Natural killer cell treated with Interleukin-12 subunit alpha and Interleukin-12 subunit beta and Interleukin-15 and Interleukin-18, amount 100 ng/mL, for 72 hours (primary cell): ENCODE results near the gene C2CD2L. TPM values are rescaled to one million over a fixed set of nuclear protein-coding genes. Genes with fewer than 3 reads are reported as not detected.
"Not testable (repeated sequence)": the region's sequence is repeated elsewhere in the genome, so short reads cannot be mapped to it uniquely, and the experiment has no call there.

Experiments used
- ATAC-seq, 2 donors: fragments of 150-1000 bp; cut with Tn5 transposase in 1 of 2; sonication (Bioruptor Pico), chemical (Tn5 transposase) in 1 of 2; 2 replicates each; pipeline ENCODE4 v1.10.0; 2021
- DNase-seq: peaks from one replicate; pipeline ENCODE4 v3.0.0; 2022; ENCODE audit warnings: low spot score
- H3K27ac Mint-ChIP-seq, 2 donors: 1 replicate in 1 of 2; 2 replicates in 1 of 2; pipeline ENCODE4 v1.8.0; 2022; ENCODE audit warnings: mixed read lengths in 2 of 2, mild to moderate bottlenecking in 1 of 2, moderate library complexity in 1 of 2
- H3K27me3 Mint-ChIP-seq, 2 donors: 1 replicate in 1 of 2; 2 replicates in 1 of 2; pipeline ENCODE4 v1.8.0; 2022; ENCODE audit warnings: mixed read lengths in 2 of 2
- H3K36me3 Mint-ChIP-seq: one replicate; pipeline ENCODE4 v1.8.0; 2022; ENCODE audit warnings: mixed read lengths
- H3K4me1 Mint-ChIP-seq, 2 donors: 1 replicate in 1 of 2; 2 replicates in 1 of 2; pipeline ENCODE4 v1.8.0; 2022; ENCODE audit warnings: low read depth in 2 of 2, mixed read lengths in 2 of 2, mild to moderate bottlenecking in 1 of 2
- H3K4me3 Mint-ChIP-seq: one replicate; pipeline ENCODE4 v1.8.0; 2022; ENCODE audit warnings: mixed read lengths
- H3K9me3 Mint-ChIP-seq: 2 replicates; pipeline ENCODE4 v1.8.0; 2022; ENCODE audit warnings: mixed read lengths
- total RNA-seq, 2 donors: library from RNA; stranded (reverse); gene quantifications; one replicate each; pipeline ENCODE4 v1.2.3, GENCODE V29; 2022

C2CD2L gene
- total RNA-seq = 10 to 100 TPM; 37.9 to 58.4 TPM

DNA sequence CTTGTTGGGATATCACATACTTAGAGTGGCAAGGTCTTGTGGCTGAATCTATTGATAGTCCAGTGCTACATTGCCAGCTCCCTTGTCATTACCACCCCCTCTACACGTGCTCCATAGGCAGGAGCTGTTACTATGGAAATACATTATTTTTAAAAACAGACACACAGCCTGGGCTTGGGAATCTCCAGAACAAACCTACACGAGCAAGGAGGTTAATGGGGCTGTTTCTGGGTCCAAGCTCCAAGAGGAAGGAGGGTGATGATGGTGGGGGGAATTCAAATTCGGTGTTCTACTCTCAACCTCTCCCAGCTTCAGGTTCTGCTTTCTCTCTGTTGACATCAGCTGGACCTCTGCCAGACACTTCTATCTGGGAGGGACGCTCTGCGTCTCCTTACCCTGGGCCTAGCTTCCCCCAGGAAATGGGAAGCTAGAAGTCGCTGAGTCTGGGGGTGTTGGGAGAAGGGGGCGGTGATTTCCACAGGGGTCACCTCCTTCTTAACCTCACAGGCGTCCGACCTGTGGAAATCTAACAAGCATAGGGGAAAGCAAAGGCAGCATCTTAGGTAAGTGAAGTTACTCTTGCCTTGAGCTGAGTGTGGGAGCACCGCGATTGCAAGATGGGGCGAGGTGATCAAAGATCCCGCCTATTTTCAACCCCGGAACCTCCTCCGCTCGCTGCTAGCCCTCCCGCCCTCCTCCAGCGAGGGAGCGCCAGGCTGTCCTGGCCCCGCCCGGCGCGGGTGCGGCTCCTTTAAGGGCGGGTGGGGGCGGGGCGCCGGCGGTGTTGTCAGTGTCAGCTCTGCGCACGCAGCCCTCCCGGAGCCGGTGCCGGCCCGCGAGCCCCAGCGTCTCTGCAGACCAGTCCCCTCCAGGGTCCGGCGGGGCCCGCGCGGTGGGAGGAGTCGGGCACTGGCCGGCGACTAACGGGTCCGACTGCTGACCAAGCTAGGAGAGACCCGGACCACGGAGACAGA lies at the start of gene C2CD2L:
Gene C2CD2L, plus strand, starts transcription at position 781 of the 974 bp plus-strand sequence. CDS start 398 bp downstream, outside the sequence.
- ATAC-seq = peak; percentile 96 to 98
- peaks cover 39 to 46% of the 10 kb centered on the region in 2 donors for H3K4me1 Mint-ChIP-seq
- H3K27me3 Mint-ChIP-seq = no peaks in the 10 kb centered on the region

DNA sequence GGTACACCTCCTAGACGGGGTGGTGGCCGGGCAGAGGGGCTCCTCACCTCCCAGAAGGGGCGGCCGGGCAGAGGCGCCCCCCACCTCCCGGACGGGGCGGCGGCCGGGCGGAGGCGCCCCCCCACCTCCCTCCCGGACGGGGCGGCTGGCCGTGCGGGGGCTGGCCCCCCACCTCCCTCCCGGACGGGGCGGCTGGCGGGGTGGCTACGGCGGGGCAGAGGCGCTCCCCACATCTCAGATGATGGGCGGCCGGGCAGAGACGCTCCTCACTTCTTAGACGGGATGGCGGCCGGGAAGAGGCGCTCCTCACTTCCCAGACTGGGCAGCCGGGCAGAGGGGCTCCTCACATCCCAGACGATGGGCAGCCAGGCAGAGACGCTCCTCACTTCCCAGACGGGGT lies 48.0 kb upstream of the C2CD2L start:
- peak overlapping the region in 1 of 2 donors; percentile 95 for H3K27ac Mint-ChIP-seq
- DNase-seq = not testable (repeated sequence)

More for the DNA sequence above, at the start of gene C2CD2L:
- H3K4me3 Mint-ChIP-seq = peak within 1 kb of the TSS; percentile 97
- peak within 1 kb of the TSS; percentile 81 to 91 for H3K27ac Mint-ChIP-seq
- H3K9me3 Mint-ChIP-seq = no peaks in the 10 kb centered on the region
- DNase-seq = peak; percentile 94
- peaks cover 6% of the 10 kb centered on the region for H3K36me3 Mint-ChIP-seq

DNA sequence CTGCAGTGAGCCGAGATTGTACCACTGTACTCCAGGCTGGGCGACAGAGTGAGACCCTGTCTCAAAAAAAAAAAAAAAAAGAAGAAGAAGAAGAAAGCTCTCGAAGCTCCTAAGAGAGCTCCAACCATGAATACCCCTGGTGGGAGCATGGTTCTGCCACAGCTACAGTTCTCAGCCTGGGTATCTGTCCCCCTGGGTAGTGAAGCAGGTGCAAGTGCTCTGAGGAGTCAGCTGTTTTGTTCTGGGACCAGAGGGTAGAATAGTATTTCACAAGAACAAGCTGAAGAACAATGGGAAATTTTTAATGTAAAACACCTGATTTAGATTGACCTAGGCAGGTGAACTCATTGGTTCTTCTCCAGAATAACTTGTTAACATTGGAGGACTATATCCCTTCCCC lies 45.9 kb upstream of the C2CD2L start:
- Mint-ChIP-seq H3K27me3 (no peaks in the 10 kb centered on the region), H3K36me3 (no peaks in the 10 kb centered on the region), H3K4me1 (peaks cover 17 to 30% of the 10 kb centered on the region in 2 donors), H3K4me3 (no peak overlapping the region), H3K27ac (no peak overlapping the region), H3K9me3 (no peaks in the 10 kb centered on the region)
- DNase-seq = no peak
- ATAC-seq = no peak

More for the DNA sequence above, 48.0 kb upstream of the C2CD2L start:
- H3K9me3 Mint-ChIP-seq, ATAC-seq, H3K27me3 Mint-ChIP-seq, H3K36me3 Mint-ChIP-seq, H3K4me3 Mint-ChIP-seq: not testable (repeated sequence)
- H3K4me1 Mint-ChIP-seq = peaks cover 24 to 30% of the 10 kb centered on the region in 2 donors

DNA sequence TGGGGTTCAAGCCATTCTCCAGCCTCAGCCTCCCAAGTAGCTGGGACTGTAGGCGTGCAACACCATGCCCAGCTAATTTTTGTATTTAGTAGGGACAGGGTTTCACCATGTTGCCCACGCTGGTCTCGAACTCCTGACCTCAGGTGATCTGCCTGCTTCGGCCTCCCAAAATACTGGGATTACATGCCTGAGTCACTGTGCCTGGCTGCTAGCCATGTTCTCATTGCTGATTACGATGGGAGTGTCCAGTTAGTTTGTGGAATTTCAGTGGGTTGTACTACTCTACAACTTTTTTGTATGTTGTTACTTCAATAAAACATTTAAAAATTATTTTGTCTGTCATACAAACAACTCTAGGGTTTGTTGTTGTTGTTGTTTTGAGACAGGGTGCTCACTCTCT lies 44.4 kb upstream of the C2CD2L start:
- Mint-ChIP-seq H3K27ac (no peak overlapping the region), H3K4me1 (peaks cover 23 to 35% of the 10 kb centered on the region in 2 donors), H3K27me3 (no peaks in the 10 kb centered on the region)

DNA sequence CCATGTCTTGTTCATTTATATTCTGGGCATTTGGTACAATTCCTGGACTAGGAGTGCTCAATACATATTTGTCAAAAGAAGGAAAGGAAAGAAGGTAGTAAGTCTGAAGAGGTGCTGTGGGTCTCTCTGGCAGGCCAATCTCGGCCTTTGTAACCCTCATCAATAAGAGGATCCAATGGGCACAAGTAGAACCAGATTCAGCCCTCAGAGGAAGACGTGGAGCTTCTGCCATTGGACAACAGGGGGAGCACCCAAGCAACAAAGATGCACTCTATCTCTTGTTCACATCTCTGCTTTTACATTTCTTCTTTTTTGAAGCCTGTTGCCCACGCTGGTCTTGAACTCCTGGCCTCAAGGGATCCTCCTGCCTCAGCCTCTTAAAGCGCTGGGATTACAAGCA lies 41.8 kb upstream of the C2CD2L start:
- H3K4me3 Mint-ChIP-seq = peak overlapping the region; percentile 28
- ATAC-seq (no peak), DNase-seq (no peak)
- H3K9me3 Mint-ChIP-seq = no peaks in the 10 kb centered on the region
- peak overlapping the region; percentile 54 to 96 for H3K27ac Mint-ChIP-seq
- peaks cover 4% of the 10 kb centered on the region for H3K36me3 Mint-ChIP-seq
- peaks cover 24 to 39% of the 10 kb centered on the region in 2 donors for H3K4me1 Mint-ChIP-seq
- no peaks in the 10 kb centered on the region for H3K27me3 Mint-ChIP-seq

More for the DNA sequence above, 44.4 kb upstream of the C2CD2L start:
- no peak for DNase-seq
- no peak for ATAC-seq
- Mint-ChIP-seq H3K9me3 (no peaks in the 10 kb centered on the region), H3K4me3 (no peak overlapping the region), H3K36me3 (no peaks in the 10 kb centered on the region)

DNA sequence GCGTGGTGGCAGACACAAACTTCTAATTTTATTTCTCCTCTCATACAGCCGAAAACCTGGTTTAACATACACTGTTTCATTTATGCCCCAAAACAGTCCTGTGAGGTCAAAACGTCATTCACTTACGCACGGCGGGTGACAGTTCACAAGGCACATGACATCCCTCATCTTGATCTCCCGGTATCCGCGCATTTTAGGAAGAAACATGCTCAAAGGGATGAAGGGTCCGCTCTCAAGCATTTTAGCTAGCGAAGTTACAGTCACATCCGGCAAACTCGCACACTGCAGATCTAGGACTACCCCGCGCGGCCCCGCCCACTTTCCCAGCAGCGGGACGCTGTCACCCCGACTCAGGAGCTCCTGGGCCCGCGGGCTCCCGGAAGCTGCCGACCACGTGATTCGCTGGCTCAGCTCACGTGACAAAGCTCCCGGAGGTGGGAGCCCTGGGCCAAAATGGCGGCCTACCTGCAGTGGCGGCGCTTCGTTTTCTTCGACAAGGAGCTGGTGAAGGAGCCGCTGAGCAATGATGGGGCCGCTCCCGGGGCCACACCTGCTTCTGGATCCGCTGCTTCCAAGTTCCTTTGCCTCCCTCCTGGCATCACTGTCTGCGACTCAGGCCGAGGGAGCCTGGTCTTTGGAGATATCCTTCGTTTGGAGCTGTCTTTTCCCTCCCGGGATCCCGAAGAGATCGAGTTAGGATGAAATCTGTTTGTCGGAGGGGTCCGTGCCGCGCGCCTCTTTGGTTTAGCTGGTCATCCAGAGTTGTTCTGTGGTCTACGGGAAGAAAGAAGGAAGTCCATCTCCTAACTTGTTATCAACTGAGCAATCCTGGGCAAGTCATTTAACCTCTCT lies 39.5 kb upstream of the C2CD2L start, which contains the start of gene VPS11:
Gene VPS11, plus strand, starts transcription at position 448 of the 852 bp plus-strand sequence. Its CDS starts 6 bp downstream, at position 454.
- Mint-ChIP-seq H3K27ac (peak within 1 kb of the TSS; percentile 96 to 99), H3K4me3 (peak within 1 kb of the TSS; percentile 97), H3K9me3 (no peaks in the 10 kb centered on the region), H3K36me3 (peaks cover 6% of the 10 kb centered on the region), H3K27me3 (no peaks in the 10 kb centered on the region), H3K4me1 (peaks cover 24 to 39% of the 10 kb centered on the region in 2 donors)
- DNase-seq (peak; percentile 99), ATAC-seq (peak; percentile 100)

DNA sequence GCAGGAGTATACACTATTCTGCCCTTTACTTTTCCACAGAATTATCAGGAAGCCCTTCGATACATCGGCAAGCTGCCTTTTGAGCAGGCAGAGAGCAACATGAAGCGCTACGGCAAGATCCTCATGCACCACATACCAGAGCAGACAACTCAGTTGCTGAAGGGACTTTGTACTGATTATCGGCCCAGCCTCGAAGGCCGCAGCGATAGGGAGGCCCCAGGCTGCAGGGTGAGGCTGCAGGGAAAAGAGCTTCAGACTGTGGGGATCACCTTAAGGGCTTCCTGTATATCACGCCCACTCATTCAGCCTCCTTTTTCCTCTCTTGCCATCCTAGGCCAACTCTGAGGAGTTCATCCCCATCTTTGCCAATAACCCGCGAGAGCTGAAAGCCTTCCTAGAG lies 29.3 kb upstream of the C2CD2L start:
- Mint-ChIP-seq H3K27me3 (no peaks in the 10 kb centered on the region), H3K27ac (no peak overlapping the region), H3K4me3 (no peak overlapping the region), H3K36me3 (peaks cover 14% of the 10 kb centered on the region), H3K9me3 (no peaks in the 10 kb centered on the region), H3K4me1 (no peaks in the 10 kb centered on the region)
- DNase-seq (no peak), ATAC-seq (no peak)

DNA sequence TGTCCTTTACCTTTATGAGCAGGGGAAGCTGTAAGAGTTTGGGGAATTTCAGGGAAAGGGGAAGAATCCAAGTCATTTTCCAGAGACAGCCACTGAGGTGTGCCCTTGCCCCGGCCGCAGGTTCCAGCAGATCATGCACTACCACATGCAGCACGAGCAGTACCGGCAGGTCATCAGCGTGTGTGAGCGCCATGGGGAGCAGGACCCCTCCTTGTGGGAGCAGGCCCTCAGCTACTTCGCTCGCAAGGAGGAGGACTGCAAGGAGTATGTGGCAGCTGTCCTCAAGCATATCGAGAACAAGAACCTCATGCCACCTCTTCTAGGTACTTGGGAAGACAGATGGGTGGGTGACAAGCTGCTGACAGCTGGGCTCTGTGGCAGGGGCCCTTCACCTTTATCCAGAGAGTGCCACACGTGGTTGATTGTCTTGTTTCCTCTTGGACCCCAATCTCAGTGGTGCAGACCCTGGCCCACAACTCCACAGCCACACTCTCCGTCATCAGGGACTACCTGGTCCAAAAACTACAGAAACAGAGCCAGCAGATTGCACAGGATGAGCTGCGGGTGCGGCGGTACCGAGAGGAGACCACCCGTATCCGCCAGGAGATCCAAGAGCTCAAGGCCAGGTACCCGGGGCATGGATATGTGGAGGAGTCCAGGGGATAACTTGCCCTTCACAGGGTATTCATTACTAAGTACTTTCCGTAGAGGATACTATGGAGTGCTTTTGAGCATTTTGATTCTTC lies 28.3 kb upstream of the C2CD2L start:
- ATAC-seq = peak in 1 of 2 donors; percentile 27
- no peaks in the 10 kb centered on the region for H3K9me3 Mint-ChIP-seq
- H3K27me3 Mint-ChIP-seq = no peaks in the 10 kb centered on the region
- H3K4me1 Mint-ChIP-seq = no peaks in the 10 kb centered on the region
- no peak overlapping the region for H3K4me3 Mint-ChIP-seq
- no peak overlapping the region for H3K27ac Mint-ChIP-seq
- DNase-seq = no peak
- H3K36me3 Mint-ChIP-seq = peaks cover 12% of the 10 kb centered on the region

DNA sequence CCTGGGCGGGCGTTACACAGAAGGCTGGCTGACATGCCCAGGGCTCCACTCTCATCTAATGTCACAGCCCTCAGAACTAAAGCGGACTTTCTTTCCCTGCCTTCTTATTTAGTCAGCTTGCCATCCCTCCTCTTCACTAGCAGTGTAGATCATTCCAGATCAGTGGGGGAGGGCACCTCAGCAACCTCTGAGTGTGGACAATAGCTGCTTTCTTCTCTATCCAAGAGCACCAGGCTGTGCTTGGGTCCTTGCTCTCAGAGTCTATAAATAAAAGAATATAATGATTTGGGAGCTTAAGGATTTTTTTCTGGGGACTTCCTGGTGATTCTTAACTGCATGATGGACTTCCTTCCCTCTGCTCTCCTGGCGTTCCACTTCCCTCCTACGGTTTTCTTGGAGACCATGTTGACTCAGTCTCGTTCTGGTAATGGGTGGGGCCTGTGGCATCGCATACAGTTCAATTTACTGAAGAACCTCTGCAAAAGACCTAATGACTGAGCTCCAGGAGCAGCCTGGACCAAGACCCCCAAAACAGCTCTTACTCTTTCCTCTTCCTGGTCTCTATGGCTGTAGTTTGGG lies 25.4 kb upstream of the C2CD2L start:
- peaks cover 14 to 18% of the 10 kb centered on the region in 2 donors for H3K4me1 Mint-ChIP-seq
- H3K36me3 Mint-ChIP-seq = peaks cover 12% of the 10 kb centered on the region
- ATAC-seq (no peak), DNase-seq (no peak)
- H3K27me3 Mint-ChIP-seq = no peaks in the 10 kb centered on the region
- H3K9me3 Mint-ChIP-seq = no peaks in the 10 kb centered on the region
- no peak overlapping the region for H3K4me3 Mint-ChIP-seq
- no peak overlapping the region for H3K27ac Mint-ChIP-seq

DNA sequence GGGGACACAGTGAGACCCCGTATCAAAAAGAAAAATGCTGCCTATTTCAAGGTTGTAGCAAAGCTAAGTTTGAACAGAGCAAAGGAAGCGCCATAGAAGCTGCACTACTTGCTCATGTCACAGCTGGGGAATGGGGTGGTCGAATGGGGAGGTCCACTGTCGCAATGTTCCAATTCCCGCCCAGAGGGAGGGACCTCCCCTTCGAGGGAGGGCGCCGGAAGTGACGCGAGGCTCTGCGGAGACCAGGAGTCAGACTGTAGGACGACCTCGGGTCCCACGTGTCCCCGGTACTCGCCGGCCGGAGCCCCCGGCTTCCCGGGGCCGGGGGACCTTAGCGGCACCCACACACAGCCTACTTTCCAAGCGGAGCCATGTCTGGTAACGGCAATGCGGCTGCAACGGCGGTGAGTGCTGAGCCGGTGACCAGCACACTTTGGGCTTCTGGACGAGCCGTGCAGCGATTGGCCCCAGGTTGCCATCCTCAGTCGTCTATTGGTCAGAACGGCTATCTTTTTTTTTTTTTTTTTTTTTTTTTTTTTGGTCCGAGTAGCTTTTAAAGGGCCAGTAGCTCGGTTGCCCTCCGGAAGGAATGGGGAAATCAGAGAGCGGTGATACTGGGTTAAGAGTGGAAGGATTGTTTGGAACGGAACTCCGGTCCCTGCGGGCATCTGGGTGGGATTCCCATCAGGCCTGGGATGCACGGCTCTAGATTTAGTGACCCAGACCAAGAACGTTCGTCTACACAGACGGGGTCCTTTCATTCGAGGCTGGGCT lies 22.3 kb upstream of the C2CD2L start, which contains the start of gene HMBS:
Gene HMBS, plus strand, starts transcription at position 219 of the 774 bp plus-strand sequence. Its CDS starts 153 bp downstream, at position 372.
- Mint-ChIP-seq H3K27me3 (no peaks in the 10 kb centered on the region), H3K27ac (peak within 1 kb of the TSS; percentile 87 to 94), H3K36me3 (peaks cover 7% of the 10 kb centered on the region), H3K4me1 (peaks cover 14 to 24% of the 10 kb centered on the region in 2 donors), H3K4me3 (peak within 1 kb of the TSS; percentile 93), H3K9me3 (no peaks in the 10 kb centered on the region)
- ATAC-seq = peak; percentile 96 to 97
- peak; percentile 94 for DNase-seq

DNA sequence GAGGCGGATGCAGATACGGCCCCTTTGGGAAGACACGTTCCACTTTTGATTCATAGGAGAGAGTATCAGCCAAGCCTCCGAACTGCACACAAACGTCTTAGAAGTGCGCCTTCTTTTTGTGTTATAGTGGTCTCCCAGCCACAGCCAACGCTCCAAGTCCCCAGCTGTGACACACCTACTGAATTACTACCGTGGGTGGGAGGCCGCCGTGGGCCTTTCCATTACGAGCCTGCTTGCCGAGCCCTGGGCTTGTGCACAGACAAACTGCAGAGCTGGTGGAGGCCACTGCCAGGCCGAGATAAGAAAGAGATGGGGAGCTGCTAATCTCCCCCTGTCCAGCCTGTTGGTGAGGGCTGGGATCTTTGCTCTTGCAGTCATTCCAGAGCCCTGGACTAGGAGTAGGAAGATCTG lies 21.7 kb upstream of the C2CD2L start:
- ATAC-seq (peak in 1 of 2 donors; percentile 35), DNase-seq (no peak)
- Mint-ChIP-seq H3K4me3 (peak overlapping the region; percentile 93), H3K9me3 (no peaks in the 10 kb centered on the region), H3K36me3 (peaks cover 7% of the 10 kb centered on the region), H3K4me1 (peaks cover 14 to 28% of the 10 kb centered on the region in 2 donors), H3K27ac (peak overlapping the region; percentile 87 to 94), H3K27me3 (no peaks in the 10 kb centered on the region)

DNA sequence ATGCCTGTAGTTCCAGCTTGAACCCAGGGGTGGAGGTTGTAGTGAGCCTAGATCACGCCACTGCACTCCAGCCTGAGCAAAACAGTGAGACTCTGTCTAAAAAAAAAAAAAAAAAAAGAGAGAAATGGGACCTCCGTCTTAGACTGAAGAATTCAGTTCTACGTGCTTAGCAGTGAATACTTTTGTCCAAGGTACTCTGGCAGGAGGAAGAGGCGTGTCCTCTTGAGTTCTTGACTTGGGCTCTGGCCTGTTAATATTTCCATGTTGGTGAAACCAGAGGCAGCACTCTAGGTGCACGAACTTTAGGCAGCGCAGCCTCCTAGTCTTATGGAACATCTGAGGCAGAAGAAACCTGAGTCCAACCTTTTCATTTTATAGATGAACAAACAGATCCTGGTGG lies 20.0 kb upstream of the C2CD2L start:
- H3K36me3 Mint-ChIP-seq = peaks cover 3% of the 10 kb centered on the region
- H3K4me3 Mint-ChIP-seq = peak overlapping the region; percentile 15
- ATAC-seq = no peak
- peaks cover 16 to 28% of the 10 kb centered on the region in 2 donors for H3K4me1 Mint-ChIP-seq
- no peaks in the 10 kb centered on the region for H3K27me3 Mint-ChIP-seq
- no peaks in the 10 kb centered on the region for H3K9me3 Mint-ChIP-seq
- no peak for DNase-seq
- peak overlapping the region in 1 of 2 donors; percentile 48 for H3K27ac Mint-ChIP-seq
